A549 (cell line): ENCODE data around the gene HNF1B. TPM values are rescaled to one million over a fixed set of nuclear protein-coding genes. Genes with fewer than 3 reads are reported as not detected.

ENCODE experiments used
- ATAC-seq, 2 experiments: fragments of 200-7000 bp in 1 of 2; fragments of >200 bp in 1 of 2; cut with Nextera tagmentation in 1 of 2; cut with Tn5 transposase in 1 of 2; 3 replicates each; pipeline versions ENCODE4 v1.8.0 to v1.9.1; 2018 to 2020; ENCODE audit warnings: mild to moderate bottlenecking in 1 of 2, moderate library complexity in 1 of 2
- CTCF ChIA-PET: fragments of 300-600 bp; sonication (Branson Sonifier 250); formaldehyde crosslinking; extraction: SDS; loops from one replicate; lab custom pipeline; 2021; ENCODE audit warnings: antibody characterized with exemption, inconsistent platforms; lab: Yijun Ruan, JAX
- POLR2A ChIA-PET: fragments of 350-600 bp; formaldehyde crosslinking; extraction: SDS; loops from one replicate; lab custom pipeline; 2021; ENCODE audit warnings: antibody characterized with exemption, inconsistent platforms; lab: Yijun Ruan, JAX
- DNase-seq, 2 experiments: peaks; one replicate each; pipeline versions ENCODE4 v3.0.0 to v3.0.0-alpha.2; 2011 to 2016; ENCODE audit warnings: low read depth in 1 of 2, low spot score in 1 of 2
- FAIRE-seq: peaks from 2 replicates; lab custom pipeline; 2011; peaks lifted over from hg19 to GRCh38; lab: Jason Lieb, UNC
- H3K27ac ChIP-seq, 2 experiments: fragments of >200 bp; sonication (Bioruptor Twin); formaldehyde crosslinking; 3 replicates each; pipeline ENCODE4 v1.5.1; 2016 to 2017
- H3K4me1 ChIP-seq: fragments of >200 bp; sonication (Bioruptor Twin); formaldehyde crosslinking; 3 replicates; pipeline ENCODE4 v1.6.1; 2016
- H3K4me2 ChIP-seq: fragments of >200 bp; sonication (Bioruptor Twin); formaldehyde crosslinking; 3 replicates; pipeline ENCODE4 v1.6.1; 2016
- H3K4me3 ChIP-seq: fragments of >200 bp; sonication (Bioruptor Twin); formaldehyde crosslinking; 3 replicates; pipeline ENCODE4 v1.5.1; 2016
- H3K9me3 ChIP-seq: fragments of >200 bp; sonication (Bioruptor Twin); formaldehyde crosslinking; 3 replicates; pipeline ENCODE4 v1.6.1; 2016
- BHLHE40 ChIP-seq: IDR thresholded peaks from 2 replicates; pipeline ENCODE4 v1.6.1; 2012; ENCODE audit warnings: low read depth, low read length, inconsistent platforms
- CBX2 ChIP-seq: fragments of 200-600 bp; sonication (generic); IDR thresholded peaks from 2 replicates; pipeline ENCODE4 v1.6.1; 2016; ENCODE audit warnings: low read depth, mild to moderate bottlenecking, borderline replicate concordance
- EP300 ChIP-seq, 2 experiments: fragments of >200 bp; sonication (Bioruptor Twin); formaldehyde crosslinking; IDR thresholded peaks; 2 replicates in 1 of 2; 3 replicates in 1 of 2; pipeline ENCODE4 v1.6.1; 2016 to 2017
- FOSB ChIP-seq: fragments of 250-450 bp; sonication (Bioruptor Pico); IDR thresholded peaks from 2 replicates; pipeline ENCODE4 v1.5.0; 2020; ENCODE audit warnings: mild to moderate bottlenecking, moderate library complexity
- FOSL2 ChIP-seq, 2 experiments: fragments of 450-650 bp in 1 of 2; fragments of >200 bp in 1 of 2; sonication (Bioruptor Twin) in 1 of 2; formaldehyde crosslinking; IDR thresholded peaks; 2 replicates each; pipeline versions ENCODE4 v1.5.0 to v1.6.1; 2016 to 2020; ENCODE audit warnings: mild to moderate bottlenecking in 1 of 2, moderate library complexity in 1 of 2
- GATA3 ChIP-seq: IDR thresholded peaks from 2 replicates; pipeline ENCODE4 v1.6.1; 2012; ENCODE audit warnings: borderline replicate concordance
- HEYL ChIP-seq: fragments of 250-450 bp; sonication (Bioruptor Pico); IDR thresholded peaks from 2 replicates; pipeline ENCODE4 v1.8.0; 2021; ENCODE audit warnings: mild to moderate bottlenecking, moderate library complexity
- HOXB13 ChIP-seq: fragments of 250-450 bp; sonication (Bioruptor Pico); IDR thresholded peaks from 2 replicates; pipeline ENCODE4 v1.5.0; 2020; ENCODE audit warnings: low read depth, mild to moderate bottlenecking, moderate library complexity
- JUNB ChIP-seq: fragments of >200 bp; sonication (Bioruptor Twin); formaldehyde crosslinking; IDR thresholded peaks from 2 replicates; pipeline ENCODE4 v1.6.1; 2016
- NFE2L2 ChIP-seq: fragments of 150-350 bp; conservative IDR thresholded peaks from 2 replicates; pipeline ENCODE4 v1.6.1; 2014; ENCODE audit warnings: low read length
- NPAS2 ChIP-seq: fragments of 250-450 bp; sonication (Bioruptor Pico); IDR thresholded peaks from 2 replicates; pipeline ENCODE4 v1.8.0; 2022; ENCODE audit warnings: mild to moderate bottlenecking, moderate library complexity, borderline replicate concordance
- POLR2A ChIP-seq: IDR thresholded peaks from 2 replicates; pipeline ENCODE4 v1.6.1; 2012; ENCODE audit warnings: mild to moderate bottlenecking, low read length
- RCOR1 ChIP-seq: fragments of 150-350 bp; IDR thresholded peaks from 2 replicates; pipeline ENCODE4 v1.6.1; 2014; ENCODE audit warnings: antibody characterized with exemption, low read length, low read depth
- SREBF2 ChIP-seq: fragments of 450-650 bp; IDR thresholded peaks from 2 replicates; pipeline ENCODE4 v1.6.1; 2014; ENCODE audit warnings: mild to moderate bottlenecking, moderate library complexity
- ZC3H11A ChIP-seq: fragments of 450-650 bp; IDR thresholded peaks from 2 replicates; pipeline ENCODE4 v1.6.1; 2014; ENCODE audit warnings: antibody characterized with exemption, mild to moderate bottlenecking
- ZNF302 ChIP-seq: fragments of 250-450 bp; sonication (Bioruptor Pico); IDR thresholded peaks from 2 replicates; pipeline ENCODE4 v1.9.0; 2021; ENCODE audit warnings: inconsistent platforms, mild to moderate bottlenecking, moderate library complexity
- ZSCAN20 ChIP-seq: fragments of 250-450 bp; sonication (Bioruptor Pico); IDR thresholded peaks from 2 replicates; pipeline ENCODE4 v1.8.0; 2022; ENCODE audit warnings: mild to moderate bottlenecking, moderate library complexity
- WGBS: methylation state at CpG from one replicate; pipeline ENCODE4 v1.1.6; 2017; ENCODE audit errors: missing lambda C conversion rate; 5-methylcytosine and 5-hydroxymethylcytosine counted together
- polyA plus RNA-seq, 4 experiments: library from polyadenylated mRNA; depleted of rRNA in 3 of 4; stranded (reverse); fragments of >200 nt; fragmentation: RNase III in 1 of 4; extraction: RNeasy Plus Mini Kit Qiagen cat#74134 plus additional on column Dnase treatment in 1 of 4; gene quantifications; 2 replicates in 3 of 4; 3 replicates in 1 of 4; pipeline ENCODE4 v1.2.3, GENCODE V29; 2011 to 2017
- TF ChIP-seq, protein P1 (sequence below): fragments of 250-450 bp; sonication (Bioruptor Pico); IDR thresholded peaks from 2 replicates; pipeline ENCODE4 v1.5.0; 2021; ENCODE audit warnings: mild to moderate bottlenecking, moderate library complexity, borderline replicate concordance
- TF ChIP-seq, protein P2 (sequence below): fragments of 250-450 bp; sonication (Bioruptor Pico); IDR thresholded peaks from 2 replicates; pipeline ENCODE4 v1.5.0; 2020; ENCODE audit warnings: low read depth, mild to moderate bottlenecking, moderate library complexity
- TF ChIP-seq, protein P3 (sequence below): fragments of >200 bp; sonication (Bioruptor Twin); formaldehyde crosslinking; IDR thresholded peaks from 3 replicates; pipeline ENCODE4 v1.6.1; 2016
- TF ChIP-seq, protein P4 (sequence below): IDR thresholded peaks from 2 replicates; pipeline ENCODE4 v1.6.1; 2012

HNF1B gene
- polyA plus RNA-seq, 2 of the 4 experiments (the other 2 are of a cell fraction) = 13.3 to 21.3 TPM

DNA sequence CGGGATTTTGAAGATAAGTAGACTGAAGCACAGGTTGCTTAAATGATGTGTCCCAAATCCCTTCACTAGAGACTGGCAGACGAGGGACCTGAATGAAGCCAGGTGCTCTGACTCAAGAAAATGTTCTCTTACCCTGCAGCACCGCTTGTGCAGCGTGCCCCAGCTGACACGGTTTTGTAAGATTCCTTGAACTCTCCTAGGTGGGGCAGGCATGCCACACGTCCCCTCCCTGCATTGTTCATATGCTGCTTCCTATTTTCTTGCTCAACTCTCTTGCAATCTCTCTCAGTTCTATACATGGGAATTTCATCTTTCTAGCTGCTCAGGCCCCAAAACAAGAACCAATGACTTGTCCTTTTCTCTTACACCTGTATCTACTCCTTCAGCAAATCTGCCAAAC is 22.1 kb upstream of the HNF1B start (continued):
- TF ChIP-seq, protein P1, sequence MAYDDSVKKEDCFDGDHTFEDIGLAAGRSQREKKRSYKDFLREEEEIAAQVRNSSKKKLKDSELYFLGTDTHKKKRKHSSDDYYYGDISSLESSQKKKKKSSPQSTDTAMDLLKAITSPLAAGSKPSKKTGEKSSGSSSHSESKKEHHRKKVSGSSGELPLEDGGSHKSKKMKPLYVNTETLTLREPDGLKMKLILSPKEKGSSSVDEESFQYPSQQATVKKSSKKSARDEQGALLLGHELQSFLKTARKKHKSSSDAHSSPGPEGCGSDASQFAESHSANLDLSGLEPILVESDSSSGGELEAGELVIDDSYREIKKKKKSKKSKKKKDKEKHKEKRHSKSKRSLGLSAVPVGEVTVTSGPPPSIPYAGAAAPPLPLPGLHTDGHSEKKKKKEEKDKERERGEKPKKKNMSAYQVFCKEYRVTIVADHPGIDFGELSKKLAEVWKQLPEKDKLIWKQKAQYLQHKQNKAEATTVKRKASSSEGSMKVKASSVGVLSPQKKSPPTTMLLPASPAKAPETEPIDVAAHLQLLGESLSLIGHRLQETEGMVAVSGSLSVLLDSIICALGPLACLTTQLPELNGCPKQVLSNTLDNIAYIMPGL (CRISPR knock-in tag) = no peak
- TF ChIP-seq, protein P2, sequence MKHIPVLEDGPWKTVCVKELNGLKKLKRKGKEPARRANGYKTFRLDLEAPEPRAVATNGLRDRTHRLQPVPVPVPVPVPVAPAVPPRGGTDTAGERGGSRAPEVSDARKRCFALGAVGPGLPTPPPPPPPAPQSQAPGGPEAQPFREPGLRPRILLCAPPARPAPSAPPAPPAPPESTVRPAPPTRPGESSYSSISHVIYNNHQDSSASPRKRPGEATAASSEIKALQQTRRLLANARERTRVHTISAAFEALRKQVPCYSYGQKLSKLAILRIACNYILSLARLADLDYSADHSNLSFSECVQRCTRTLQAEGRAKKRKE (CRISPR knock-in tag) = no peak
- TF ChIP-seq, all 56 proteins: peak for 0

DNA sequence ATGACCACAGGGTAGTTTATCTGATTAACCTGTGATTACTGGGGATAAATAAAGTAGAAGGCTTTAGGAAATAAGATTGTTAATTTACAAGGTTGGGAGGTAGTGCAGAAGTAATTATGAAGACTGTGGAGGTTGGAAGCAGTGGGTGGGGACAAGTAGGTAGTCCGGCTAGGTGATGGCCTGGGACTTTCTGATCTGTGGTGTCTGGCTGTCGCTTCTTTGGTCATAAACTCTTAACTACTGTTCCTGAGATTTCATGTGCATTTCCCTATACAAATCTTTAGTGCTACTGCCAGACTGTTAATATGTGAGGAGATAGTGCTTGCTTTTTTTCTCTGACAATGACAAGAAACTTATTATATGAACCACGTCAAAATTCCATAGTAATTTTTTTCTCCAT is 19.5 kb upstream of the HNF1B start:
- POLR2A ChIA-PET = no interaction called here

GRCh38 chr17:37762666-37763065 is 17.8 kb upstream of the HNF1B start:
- CTCF ChIA-PET = interaction anchor here (1.0 to 2.7 kb wide), 6 partner anchors 8 to 113 kb away, joined by 3 to 9 read pairs (median 6); partner anchors contain the start of gene HNF1B
- Histone ChIP-seq H3K9me3 (no peaks in the 10 kb centered on the region), H3K4me3 (no peak overlapping the region), H3K4me1 (peaks cover 23% of the 10 kb centered on the region), H3K4me2 (no peak overlapping the region), H3K27ac (no peak overlapping the region)
- POLR2A ChIA-PET = no interaction called here
- no peak for FAIRE-seq
- ATAC-seq = no peak
- no peak for DNase-seq
- 67% methylated on average over 7 of the region's 7 CpGs for WGBS
- TF ChIP-seq HEYL (CRISPR knock-in tag) (no peak), ZSCAN20 (CRISPR knock-in tag) (no peak), HOXB13 (CRISPR knock-in tag) (no peak), SREBF2 (no peak), FOSB (CRISPR knock-in tag) (no peak), JUNB (no peak), FOSL2 (IDR thresholded peaks at IDR 0.05) (no peak), FOSL2 (CRISPR knock-in tag; IDR thresholded peaks at IDR 0.05) (no peak), POLR2A (no peak)
- TF ChIP-seq, protein P3, sequence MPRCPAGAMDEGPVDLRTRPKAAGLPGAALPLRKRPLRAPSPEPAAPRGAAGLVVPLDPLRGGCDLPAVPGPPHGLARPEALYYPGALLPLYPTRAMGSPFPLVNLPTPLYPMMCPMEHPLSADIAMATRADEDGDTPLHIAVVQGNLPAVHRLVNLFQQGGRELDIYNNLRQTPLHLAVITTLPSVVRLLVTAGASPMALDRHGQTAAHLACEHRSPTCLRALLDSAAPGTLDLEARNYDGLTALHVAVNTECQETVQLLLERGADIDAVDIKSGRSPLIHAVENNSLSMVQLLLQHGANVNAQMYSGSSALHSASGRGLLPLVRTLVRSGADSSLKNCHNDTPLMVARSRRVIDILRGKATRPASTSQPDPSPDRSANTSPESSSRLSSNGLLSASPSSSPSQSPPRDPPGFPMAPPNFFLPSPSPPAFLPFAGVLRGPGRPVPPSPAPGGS = no peak

More for the DNA sequence above, 19.5 kb upstream of the HNF1B start:
- Histone ChIP-seq H3K4me2 (peak overlapping the region; percentile 70), H3K27ac (no peak overlapping the region), H3K9me3 (no peaks in the 10 kb centered on the region), H3K4me1 (peaks cover 20% of the 10 kb centered on the region), H3K4me3 (no peak overlapping the region)
- ATAC-seq (no peak), FAIRE-seq (no peak), DNase-seq (no peak)
- 82% methylated on average over 3 of the region's 3 CpGs for WGBS
- TF ChIP-seq ZC3H11A (no peak), HEYL (CRISPR knock-in tag) (no peak), GATA3 (no peak), ZNF302 (no peak), NFE2L2 (no peak), EP300 (IDR thresholded peaks at IDR 0.05) (no peak), NPAS2 (CRISPR knock-in tag) (no peak), BHLHE40 (no peak), CBX2 (no peak), SREBF2 (no peak), RCOR1 (no peak)
- TF ChIP-seq, protein P4, sequence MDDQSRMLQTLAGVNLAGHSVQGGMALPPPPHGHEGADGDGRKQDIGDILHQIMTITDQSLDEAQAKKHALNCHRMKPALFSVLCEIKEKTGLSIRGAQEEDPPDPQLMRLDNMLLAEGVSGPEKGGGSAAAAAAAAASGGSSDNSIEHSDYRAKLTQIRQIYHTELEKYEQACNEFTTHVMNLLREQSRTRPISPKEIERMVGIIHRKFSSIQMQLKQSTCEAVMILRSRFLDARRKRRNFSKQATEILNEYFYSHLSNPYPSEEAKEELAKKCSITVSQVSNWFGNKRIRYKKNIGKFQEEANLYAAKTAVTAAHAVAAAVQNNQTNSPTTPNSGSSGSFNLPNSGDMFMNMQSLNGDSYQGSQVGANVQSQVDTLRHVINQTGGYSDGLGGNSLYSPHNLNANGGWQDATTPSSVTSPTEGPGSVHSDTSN = no peak
- TF ChIP-seq, all 56 proteins: peak for 0
- CTCF ChIA-PET = interaction anchor here (1.8 to 7.2 kb wide), 3 partner anchors 50 to 62 kb away, joined by 7 to 80 read pairs (median 26); no protein-coding TSS in a partner anchor
